Fibroblast of lung (primary cell): ENCODE data around the gene EPS8.

Experiments
- CTCF ChIP-seq, 2 donors: IDR thresholded peaks in 1 of 2; conservative IDR thresholded peaks in 1 of 2; 1 replicate in 1 of 2; 2 replicates in 1 of 2; pipeline ENCODE4 v1.5.1; 2011 to 2012; ENCODE audit warnings: low read length in 2 of 2, control low read depth in 1 of 2, inconsistent platforms in 1 of 2, low read depth in 1 of 2, mild to moderate bottlenecking in 1 of 2
- EZH2 ChIP-seq: IDR thresholded peaks from 2 replicates; pipeline ENCODE4 v1.5.1; 2012; ENCODE audit warnings: low read length, control low read depth, mild to moderate bottlenecking; ENCODE audit errors: missing control alignments

DNA sequence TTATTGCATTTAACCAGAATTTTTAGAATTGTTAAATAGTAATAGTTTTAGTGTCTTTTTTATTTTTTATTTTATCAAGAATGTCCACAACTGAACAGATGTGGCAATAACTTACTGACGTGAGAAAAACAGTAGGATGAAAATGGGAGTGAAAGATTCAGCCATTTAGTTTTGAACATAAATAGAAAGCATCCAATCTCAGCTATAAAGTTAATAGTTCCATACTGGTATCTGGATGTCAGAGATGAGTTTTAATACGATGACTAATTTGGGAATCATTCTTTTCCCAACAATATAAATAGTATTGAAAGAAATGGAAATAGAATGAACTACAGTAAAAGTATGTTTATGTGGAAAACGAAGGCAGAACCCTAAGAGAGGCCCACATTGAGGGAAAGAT is 159.4 kb downstream of the EPS8 start:
- TF ChIP-seq EZH2 (no peak), CTCF (conservative IDR thresholded peaks at IDR 0.05 in 1 of 2, IDR thresholded peaks at IDR 0.05 in 1 of 2; ENCODE audit: low read depth in 1 of 2, low read length in 2 of 2) (no peak)
